Neural progenitor cell (in vitro differentiated cells): ENCODE results near the gene DCP1B. TPM values are rescaled to one million over a fixed set of nuclear protein-coding genes. Genes with fewer than 3 reads are reported as not detected.

Source experiments
- DNase-seq: peaks from one replicate; pipeline ENCODE4 v3.0.0-alpha.2; 2016; ENCODE audit warnings: low spot score
- H2AFZ ChIP-seq: fragments of 200-600 bp; sonication (generic); replicated peaks from 2 replicates; pipeline ENCODE4 v1.6.1; 2016; ENCODE audit warnings: antibody characterized with exemption
- H3F3A ChIP-seq: fragments of 200-600 bp; sonication (generic); 2 replicates; pipeline ENCODE4 v1.6.1; 2016; ENCODE audit warnings: antibody characterized with exemption, low read depth
- H3K27ac ChIP-seq: fragments of 200-600 bp; sonication (generic); 2 replicates; pipeline ENCODE4 v1.5.1; 2016; ENCODE audit warnings: mild to moderate bottlenecking
- H3K27me3 ChIP-seq: fragments of 200-600 bp; sonication (generic); 2 replicates; pipeline ENCODE4 v1.6.1; 2016; ENCODE audit warnings: mild to moderate bottlenecking, moderate library complexity
- H3K36me3 ChIP-seq: fragments of 200-600 bp; sonication (generic); 2 replicates; pipeline ENCODE4 v1.5.1; 2016
- H3K4me1 ChIP-seq: fragments of 200-600 bp; sonication (generic); 2 replicates; pipeline ENCODE4 v1.6.1; 2016; ENCODE audit warnings: mixed run types
- H3K4me2 ChIP-seq: fragments of 200-600 bp; sonication (generic); 2 replicates; pipeline ENCODE4 v1.6.1; 2016
- H3K4me3 ChIP-seq: fragments of 200-600 bp; sonication (generic); 2 replicates; pipeline ENCODE4 v1.5.1; 2016
- H3K79me2 ChIP-seq: fragments of 200-600 bp; sonication (generic); 2 replicates; pipeline ENCODE4 v1.6.1; 2016; ENCODE audit warnings: low read depth
- H3K9ac ChIP-seq: fragments of 200-600 bp; sonication (generic); 2 replicates; pipeline ENCODE4 v1.6.1; 2016
- H3K9me3 ChIP-seq: fragments of 200-600 bp; sonication (generic); 2 replicates; pipeline ENCODE4 v1.5.1; 2016; ENCODE audit warnings: low read depth
- H4K20me1 ChIP-seq: fragments of 200-600 bp; sonication (generic); 2 replicates; pipeline ENCODE4 v1.6.1; 2016; ENCODE audit warnings: low read depth
- H3K27ac Mint-ChIP-seq: 3 replicates; pipeline ENCODE4 v1.8.0; 2021; ENCODE audit warnings: mixed read lengths
- H3K27me3 Mint-ChIP-seq: 2 replicates; pipeline ENCODE4 v1.8.0; 2022; ENCODE audit warnings: low read depth, mild to moderate bottlenecking, inconsistent platforms, moderate library complexity, mixed read lengths; ENCODE audit not compliant: insufficient read depth
- H3K36me3 Mint-ChIP-seq: 3 replicates; pipeline ENCODE4 v1.8.0; 2021; ENCODE audit warnings: mixed read lengths
- H3K4me1 Mint-ChIP-seq: 3 replicates; pipeline ENCODE4 v1.8.0; 2021; ENCODE audit warnings: mixed read lengths
- H3K4me3 Mint-ChIP-seq: 3 replicates; pipeline ENCODE4 v1.8.0; 2021; ENCODE audit warnings: mild to moderate bottlenecking, moderate library complexity, mixed read lengths
- H3K9me3 Mint-ChIP-seq: 3 replicates; pipeline ENCODE4 v1.8.0; 2020; ENCODE audit warnings: mixed read lengths
- EZH2 ChIP-seq: fragments of 200-600 bp; sonication (generic); IDR thresholded peaks from 2 replicates; pipeline ENCODE4 v1.6.1; 2017; ENCODE audit warnings: antibody characterized with exemption, mild to moderate bottlenecking, moderate library complexity
- EZH2phosphoT487 ChIP-seq: fragments of 200-600 bp; sonication (generic); IDR thresholded peaks from 2 replicates; pipeline ENCODE4 v1.6.1; 2017; ENCODE audit warnings: antibody characterized with exemption
- total RNA-seq: library from RNA; depleted of rRNA; stranded (reverse); fragments of >200 nt; gene quantifications from 2 replicates; pipeline ENCODE4 v1.2.3, GENCODE V29; 2015; ENCODE audit warnings: low replicate concordance
- TF ChIP-seq, protein P1 (sequence below): fragments of 200-600 bp; sonication (generic); IDR thresholded peaks from 2 replicates; pipeline ENCODE4 v1.5.1; 2017; ENCODE audit warnings: antibody characterized with exemption, mild to moderate bottlenecking

DCP1B gene
- total RNA-seq, 1 donor from 2014 or later, result 20.2 TPM

DNA sequence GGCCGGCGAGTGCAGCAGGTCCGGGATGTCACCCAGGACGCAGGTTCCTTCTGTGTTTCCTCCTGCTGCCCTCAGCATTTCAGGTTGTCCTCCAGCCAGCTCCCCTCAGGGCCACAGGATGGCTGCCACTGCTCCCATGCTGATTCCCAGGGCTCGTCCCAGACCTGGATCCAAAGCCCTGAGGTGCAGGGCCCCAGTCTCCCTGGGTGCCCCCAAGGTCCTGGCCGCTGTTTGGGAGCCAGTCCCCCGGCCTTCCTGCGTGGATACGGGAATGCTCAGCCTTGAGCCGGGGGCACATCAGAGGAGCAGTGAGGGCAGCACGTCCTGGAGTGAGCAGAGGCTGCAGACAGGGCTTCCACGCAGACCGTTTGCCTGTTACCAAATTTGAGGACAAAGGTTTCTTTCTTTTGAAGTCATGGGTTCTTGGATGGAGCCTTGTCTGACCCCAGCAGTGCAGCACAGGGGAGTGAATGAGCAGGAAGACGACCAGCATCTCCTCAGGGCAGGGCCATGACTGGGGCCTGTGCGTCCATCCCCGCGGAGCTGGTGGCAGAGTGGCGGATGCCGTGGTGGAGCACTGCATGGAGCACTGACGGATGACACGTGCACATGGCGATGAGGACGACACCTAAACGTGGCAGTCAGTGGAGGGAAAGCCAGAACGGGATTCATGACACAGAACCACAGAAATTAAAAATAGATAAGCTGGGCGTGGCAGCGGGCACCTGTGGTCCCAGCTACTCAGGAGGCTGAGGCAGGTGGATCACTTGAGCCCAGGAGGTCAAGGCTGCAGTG lies 73.3 kb downstream of the DCP1B start:
- no peaks in the 10 kb centered on the region for H3K9me3 ChIP-seq
- no peak overlapping the region for H3K4me3 ChIP-seq
- H3K27ac ChIP-seq, result no peak overlapping the region
- no peaks in the 10 kb centered on the region for H4K20me1 ChIP-seq
- Mint-ChIP-seq H3K27me3 (peaks cover 20% of the 10 kb centered on the region), H3K9me3 (no peaks in the 10 kb centered on the region), H3K36me3 (no peaks in the 10 kb centered on the region), H3K4me3 (no peak overlapping the region), H3K4me1 (peaks cover 51% of the 10 kb centered on the region), H3K27ac (peak overlapping the region; percentile 93)
- H3K4me1 ChIP-seq, result peaks cover 13% of the 10 kb centered on the region
- H2AFZ ChIP-seq, result no peak overlapping the region
- H3F3A ChIP-seq, result peaks cover 17% of the 10 kb centered on the region
- H3K79me2 ChIP-seq, result no peaks in the 10 kb centered on the region
- no peaks in the 10 kb centered on the region for H3K27me3 ChIP-seq
- H3K9ac ChIP-seq, result no peak overlapping the region
- H3K4me2 ChIP-seq, result no peak overlapping the region
- no peak for DNase-seq
- H3K36me3 ChIP-seq, result no peaks in the 10 kb centered on the region
- no peak for TF ChIP-seq EZH2
- TF ChIP-seq, protein P1, sequence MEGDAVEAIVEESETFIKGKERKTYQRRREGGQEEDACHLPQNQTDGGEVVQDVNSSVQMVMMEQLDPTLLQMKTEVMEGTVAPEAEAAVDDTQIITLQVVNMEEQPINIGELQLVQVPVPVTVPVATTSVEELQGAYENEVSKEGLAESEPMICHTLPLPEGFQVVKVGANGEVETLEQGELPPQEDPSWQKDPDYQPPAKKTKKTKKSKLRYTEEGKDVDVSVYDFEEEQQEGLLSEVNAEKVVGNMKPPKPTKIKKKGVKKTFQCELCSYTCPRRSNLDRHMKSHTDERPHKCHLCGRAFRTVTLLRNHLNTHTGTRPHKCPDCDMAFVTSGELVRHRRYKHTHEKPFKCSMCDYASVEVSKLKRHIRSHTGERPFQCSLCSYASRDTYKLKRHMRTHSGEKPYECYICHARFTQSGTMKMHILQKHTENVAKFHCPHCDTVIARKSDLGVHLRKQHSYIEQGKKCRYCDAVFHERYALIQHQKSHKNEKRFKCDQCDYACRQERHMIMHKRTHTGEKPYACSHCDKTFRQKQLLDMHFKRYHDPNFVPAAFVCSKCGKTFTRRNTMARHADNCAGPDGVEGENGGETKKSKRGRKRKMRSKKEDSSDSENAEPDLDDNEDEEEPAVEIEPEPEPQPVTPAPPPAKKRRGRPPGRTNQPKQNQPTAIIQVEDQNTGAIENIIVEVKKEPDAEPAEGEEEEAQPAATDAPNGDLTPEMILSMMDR, result no peak
- no peak for TF ChIP-seq EZH2phosphoT487

DNA sequence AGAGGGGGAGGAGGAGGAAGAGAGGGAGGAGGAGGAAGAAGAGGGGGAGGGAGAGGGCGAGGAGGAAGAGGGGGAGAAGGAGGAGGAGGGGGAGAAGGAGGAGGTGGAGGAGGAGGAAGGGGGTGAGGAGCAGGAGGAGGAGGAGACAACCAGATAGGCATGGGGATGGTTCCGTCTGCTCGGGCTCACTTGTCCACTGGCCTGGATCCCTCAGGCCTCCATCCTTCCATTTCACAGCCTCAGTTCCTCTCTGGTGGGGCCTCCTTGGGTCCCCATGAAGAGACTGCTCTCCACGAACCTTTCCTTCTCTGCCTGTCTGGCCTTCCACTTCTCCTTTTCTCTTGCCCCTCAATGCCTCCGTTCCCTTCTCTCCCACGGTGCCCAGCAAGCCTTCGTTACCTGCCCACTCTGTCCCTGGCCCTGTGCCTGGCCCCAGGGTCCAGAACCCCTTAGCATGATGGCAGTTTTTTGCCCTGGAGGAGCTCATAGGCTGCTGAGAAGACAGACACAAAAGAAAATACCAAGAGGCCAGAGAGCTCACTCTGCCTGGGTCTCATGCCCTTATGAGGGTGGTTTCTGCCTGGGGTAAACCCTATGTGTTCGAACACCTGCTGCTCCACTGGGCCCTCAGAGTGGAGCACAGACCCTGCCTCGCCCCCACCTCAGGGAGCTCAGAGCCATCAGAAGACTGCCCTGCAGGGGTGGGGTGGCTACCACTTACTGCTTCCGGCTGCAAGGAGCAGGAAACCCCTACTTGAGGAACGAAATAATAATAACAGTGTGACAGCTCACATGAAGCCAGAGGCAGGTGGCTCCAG lies 74.1 kb downstream of the DCP1B start:
- Mint-ChIP-seq H3K4me1 (peaks cover 53% of the 10 kb centered on the region), H3K9me3 (no peaks in the 10 kb centered on the region), H3K27me3 (peaks cover 20% of the 10 kb centered on the region), H3K36me3 (no peaks in the 10 kb centered on the region), H3K4me3 (no peak overlapping the region), H3K27ac (peak overlapping the region; percentile 73)
- DNase-seq, result no peak
- Histone ChIP-seq H3K27ac (no peak overlapping the region), H3K9ac (no peak overlapping the region), H3K79me2 (no peaks in the 10 kb centered on the region), H4K20me1 (no peaks in the 10 kb centered on the region), H3K4me2 (no peak overlapping the region), H3K4me1 (peaks cover 13% of the 10 kb centered on the region), H3K36me3 (no peaks in the 10 kb centered on the region), H3F3A (peaks cover 17% of the 10 kb centered on the region), H3K9me3 (no peaks in the 10 kb centered on the region), H2AFZ (no peak overlapping the region), H3K4me3 (no peak overlapping the region), H3K27me3 (no peaks in the 10 kb centered on the region)
- no peak for TF ChIP-seq EZH2

DNA sequence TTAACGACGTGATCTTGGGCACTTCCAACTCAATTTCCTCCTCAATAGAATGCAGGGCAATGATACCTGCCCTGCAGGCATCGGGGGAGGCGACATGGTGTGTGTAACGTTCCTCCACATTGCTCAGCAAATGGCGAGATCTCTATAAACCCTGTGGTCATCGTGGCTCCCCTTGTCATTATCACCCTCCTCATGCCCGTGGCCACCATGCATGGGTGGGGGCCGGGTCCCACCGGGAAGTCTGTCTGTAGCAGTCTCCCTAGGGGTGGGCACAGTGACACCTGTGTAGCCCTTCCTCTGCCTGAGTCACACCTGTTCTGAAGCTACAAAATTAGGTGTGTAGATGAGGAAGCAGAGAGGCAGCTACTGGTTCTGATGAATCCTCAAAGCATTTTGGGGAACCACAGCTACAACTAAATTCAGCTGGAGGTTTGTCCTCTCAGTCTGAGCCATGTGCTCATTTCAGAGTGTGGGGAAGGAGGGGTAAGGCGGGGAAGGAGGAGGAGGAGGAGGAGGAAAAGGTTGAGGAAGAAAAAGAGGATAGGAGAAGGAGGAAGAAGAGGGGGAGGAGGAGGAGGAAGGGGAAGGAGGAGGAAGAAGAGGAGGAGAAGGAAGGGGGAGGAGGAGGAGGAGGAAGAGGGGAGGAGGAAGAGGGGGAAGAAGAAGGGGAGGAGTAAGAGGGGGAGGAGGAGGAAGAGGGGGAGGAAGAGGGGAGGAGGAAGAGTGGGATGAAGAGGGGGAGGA lies 74.8 kb downstream of the DCP1B start:
- Histone ChIP-seq H3F3A (peaks cover 19% of the 10 kb centered on the region), H4K20me1 (no peaks in the 10 kb centered on the region), H3K79me2 (no peaks in the 10 kb centered on the region), H3K27ac (no peak overlapping the region), H3K27me3 (no peaks in the 10 kb centered on the region), H3K4me1 (peaks cover 14% of the 10 kb centered on the region), H2AFZ (no peak overlapping the region), H3K9ac (no peak overlapping the region), H3K9me3 (no peaks in the 10 kb centered on the region), H3K36me3 (no peaks in the 10 kb centered on the region), H3K4me3 (no peak overlapping the region), H3K4me2 (no peak overlapping the region)
- H3K9me3 Mint-ChIP-seq, result peaks cover 2% of the 10 kb centered on the region
- peak overlapping the region; percentile 16 for H3K27ac Mint-ChIP-seq
- DNase-seq, result no peak
- no peaks in the 10 kb centered on the region for H3K36me3 Mint-ChIP-seq
- peaks cover 61% of the 10 kb centered on the region for H3K4me1 Mint-ChIP-seq
- H3K4me3 Mint-ChIP-seq, result no peak overlapping the region
- H3K27me3 Mint-ChIP-seq, result peaks cover 20% of the 10 kb centered on the region
- TF ChIP-seq, protein P1, result no peak
- TF ChIP-seq EZH2 (no peak), EZH2phosphoT487 (no peak)
